ENCODE measurements around the gene ADGRG6. TPM values are rescaled to one million over a fixed set of nuclear protein-coding genes. Genes with fewer than 3 reads are reported as not detected.

ADGRG6 gene
- total RNA-seq, 3 donors from 2014 or later = 8.2 to 29.6 (median 28.5) TPM

DNA sequence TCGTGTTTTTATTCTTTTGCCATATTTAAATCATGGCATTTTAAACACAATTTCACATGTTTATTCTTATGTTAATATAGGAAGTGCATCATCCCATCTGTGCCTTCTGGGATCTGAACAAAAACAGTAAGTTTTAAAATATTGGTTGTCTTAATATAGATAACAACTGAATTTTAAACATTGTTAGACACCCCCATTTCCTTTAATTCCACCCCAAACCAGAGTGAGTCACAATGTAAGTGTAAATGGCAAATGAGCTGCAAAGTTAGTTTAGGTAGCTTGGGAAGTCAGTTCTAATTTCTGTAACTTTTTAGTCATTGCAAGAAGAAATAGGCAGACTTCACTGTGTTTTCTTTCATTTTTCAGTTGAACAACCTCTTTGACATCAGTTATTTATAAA is 108.0 kb downstream of the ADGRG6 start:
- no peaks in the 10 kb centered on the region for H3K36me3 ChIP-seq
- H3K27me3 ChIP-seq = no peaks in the 10 kb centered on the region
- TF ChIP-seq POLR2A (IDR thresholded peaks at IDR 0.05) (no peak), POLR2AphosphoS5 (IDR thresholded peaks at IDR 0.05) (no peak)
- TF ChIP-seq, protein P1, sequence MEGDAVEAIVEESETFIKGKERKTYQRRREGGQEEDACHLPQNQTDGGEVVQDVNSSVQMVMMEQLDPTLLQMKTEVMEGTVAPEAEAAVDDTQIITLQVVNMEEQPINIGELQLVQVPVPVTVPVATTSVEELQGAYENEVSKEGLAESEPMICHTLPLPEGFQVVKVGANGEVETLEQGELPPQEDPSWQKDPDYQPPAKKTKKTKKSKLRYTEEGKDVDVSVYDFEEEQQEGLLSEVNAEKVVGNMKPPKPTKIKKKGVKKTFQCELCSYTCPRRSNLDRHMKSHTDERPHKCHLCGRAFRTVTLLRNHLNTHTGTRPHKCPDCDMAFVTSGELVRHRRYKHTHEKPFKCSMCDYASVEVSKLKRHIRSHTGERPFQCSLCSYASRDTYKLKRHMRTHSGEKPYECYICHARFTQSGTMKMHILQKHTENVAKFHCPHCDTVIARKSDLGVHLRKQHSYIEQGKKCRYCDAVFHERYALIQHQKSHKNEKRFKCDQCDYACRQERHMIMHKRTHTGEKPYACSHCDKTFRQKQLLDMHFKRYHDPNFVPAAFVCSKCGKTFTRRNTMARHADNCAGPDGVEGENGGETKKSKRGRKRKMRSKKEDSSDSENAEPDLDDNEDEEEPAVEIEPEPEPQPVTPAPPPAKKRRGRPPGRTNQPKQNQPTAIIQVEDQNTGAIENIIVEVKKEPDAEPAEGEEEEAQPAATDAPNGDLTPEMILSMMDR (IDR thresholded peaks at IDR 0.05) = no peak
- no peaks in the 10 kb centered on the region for H3K9me3 ChIP-seq
- H3K4me3 ChIP-seq = no peak overlapping the region
- no peak for DNase-seq (ENCODE audit: low spot score in 2 of 2)
- H3K27ac ChIP-seq = no peak overlapping the region
- H3K4me1 ChIP-seq = no peaks in the 10 kb centered on the region
- intact Hi-C loops (cut with DNase I; ENCODE audit: low total_unique reads) = no loop called here

DNA sequence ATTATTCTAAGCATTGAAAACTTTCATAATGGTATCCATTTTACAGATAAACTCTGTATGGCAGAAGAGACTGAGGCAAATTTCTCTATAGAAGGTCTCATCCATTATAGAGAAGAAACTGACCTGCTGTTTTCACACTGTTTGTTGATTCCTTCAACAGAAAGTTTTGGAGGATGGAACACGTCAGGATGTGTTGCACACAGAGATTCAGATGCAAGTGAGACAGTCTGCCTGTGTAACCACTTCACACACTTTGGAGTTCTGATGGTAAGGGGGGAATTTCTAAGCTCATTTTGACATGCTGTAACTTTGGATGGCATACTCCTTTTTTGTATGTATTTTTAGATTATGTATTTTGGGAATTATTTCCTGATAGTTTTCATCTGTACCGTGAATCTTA is 109.3 kb downstream of the ADGRG6 start:
- H3K27me3 ChIP-seq = no peaks in the 10 kb centered on the region
- intact Hi-C loops (cut with DNase I; ENCODE audit: low total_unique reads) = no loop called here
- H3K9me3 ChIP-seq = no peaks in the 10 kb centered on the region
- no peaks in the 10 kb centered on the region for H3K36me3 ChIP-seq
- TF ChIP-seq, protein P1 (IDR thresholded peaks at IDR 0.05) = no peak
- TF ChIP-seq POLR2A (IDR thresholded peaks at IDR 0.05) = no peak
- TF ChIP-seq POLR2AphosphoS5 (IDR thresholded peaks at IDR 0.05) = no peak
- DNase-seq (ENCODE audit: low spot score in 2 of 2) = no peak
- H3K4me1 ChIP-seq = no peaks in the 10 kb centered on the region
- H3K4me3 ChIP-seq = no peak overlapping the region
- no peak overlapping the region for H3K27ac ChIP-seq

GRCh38 chr6:142412241-142412640 is 110.4 kb downstream of the ADGRG6 start:
- DNase-seq (ENCODE audit: low spot score in 2 of 2) = no peak
- TF ChIP-seq POLR2A (IDR thresholded peaks at IDR 0.05) (no peak), POLR2AphosphoS5 (IDR thresholded peaks at IDR 0.05) (no peak)
- TF ChIP-seq, protein P1 (IDR thresholded peaks at IDR 0.05) = no peak

DNA sequence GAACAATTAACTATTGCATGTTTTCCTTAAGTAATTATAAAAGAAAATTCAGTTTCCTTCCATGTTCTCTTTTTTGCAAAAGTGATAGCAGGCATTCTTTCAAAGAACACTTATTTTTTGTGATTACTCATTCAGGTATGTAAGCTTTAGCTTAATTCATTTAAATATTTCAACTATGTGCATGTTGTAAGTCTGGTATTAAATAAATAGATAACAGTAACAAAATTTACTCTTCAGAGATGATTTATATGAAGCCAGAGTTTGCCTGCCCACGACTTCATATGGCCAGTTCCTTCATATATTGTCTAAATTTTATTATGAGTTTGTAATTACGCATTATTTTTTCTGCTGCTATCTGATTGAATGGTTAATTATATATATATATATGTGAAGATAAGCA is 110.9 kb downstream of the ADGRG6 start:
- H3K36me3 ChIP-seq = no peaks in the 10 kb centered on the region
- no peak for DNase-seq (ENCODE audit: low spot score in 2 of 2)
- no peaks in the 10 kb centered on the region for H3K27me3 ChIP-seq
- no peaks in the 10 kb centered on the region for H3K9me3 ChIP-seq
- TF ChIP-seq POLR2A (IDR thresholded peaks at IDR 0.05) (no peak), POLR2AphosphoS5 (IDR thresholded peaks at IDR 0.05) (no peak)
- TF ChIP-seq, protein P1 (IDR thresholded peaks at IDR 0.05) = no peak
- intact Hi-C loops (cut with DNase I; ENCODE audit: low total_unique reads) = no loop called here
- H3K4me1 ChIP-seq = no peaks in the 10 kb centered on the region
- no peak overlapping the region for H3K27ac ChIP-seq
- H3K4me3 ChIP-seq = no peak overlapping the region

More at GRCh38 chr6:142412241-142412640, 110.4 kb downstream of the ADGRG6 start:
- H3K4me3 ChIP-seq = no peak overlapping the region
- no peaks in the 10 kb centered on the region for H3K36me3 ChIP-seq
- no peaks in the 10 kb centered on the region for H3K27me3 ChIP-seq
- intact Hi-C loops (cut with DNase I; ENCODE audit: low total_unique reads) = no loop called here
- H3K4me1 ChIP-seq = no peaks in the 10 kb centered on the region
- H3K9me3 ChIP-seq = no peaks in the 10 kb centered on the region
- H3K27ac ChIP-seq = no peak overlapping the region

- Histone ChIP-seq H3K27me3 (no peaks in the 10 kb centered on the region), H3K4me1 (no peaks in the 10 kb centered on the region), H3K27ac (no peak overlapping the region), H3K4me3 (no peak overlapping the region), H3K36me3 (no peaks in the 10 kb centered on the region), H3K9me3 (no peaks in the 10 kb centered on the region)
- intact Hi-C loops (cut with DNase I; ENCODE audit: low total_unique reads) = no loop called here
- TF ChIP-seq POLR2A (IDR thresholded peaks at IDR 0.05) (no peak), POLR2AphosphoS5 (IDR thresholded peaks at IDR 0.05) (no peak)
- TF ChIP-seq, protein P1 (IDR thresholded peaks at IDR 0.05) = no peak
- no peak for DNase-seq (ENCODE audit: low spot score in 2 of 2)
These were observed 111.3 kb downstream of the ADGRG6 start for GRCh38 chr6:142413111-142413510.

Measured in breast epithelium (tissue), 4 donors.